SW480 (cell line): Measurements from ENCODE around the gene RFXAP.

ENCODE experiments used
- DNase-seq: peaks from one replicate; pipeline ENCODE4 v3.0.0-alpha.2; 2016; ENCODE audit warnings: low spot score

Gene RFXAP

DNA sequence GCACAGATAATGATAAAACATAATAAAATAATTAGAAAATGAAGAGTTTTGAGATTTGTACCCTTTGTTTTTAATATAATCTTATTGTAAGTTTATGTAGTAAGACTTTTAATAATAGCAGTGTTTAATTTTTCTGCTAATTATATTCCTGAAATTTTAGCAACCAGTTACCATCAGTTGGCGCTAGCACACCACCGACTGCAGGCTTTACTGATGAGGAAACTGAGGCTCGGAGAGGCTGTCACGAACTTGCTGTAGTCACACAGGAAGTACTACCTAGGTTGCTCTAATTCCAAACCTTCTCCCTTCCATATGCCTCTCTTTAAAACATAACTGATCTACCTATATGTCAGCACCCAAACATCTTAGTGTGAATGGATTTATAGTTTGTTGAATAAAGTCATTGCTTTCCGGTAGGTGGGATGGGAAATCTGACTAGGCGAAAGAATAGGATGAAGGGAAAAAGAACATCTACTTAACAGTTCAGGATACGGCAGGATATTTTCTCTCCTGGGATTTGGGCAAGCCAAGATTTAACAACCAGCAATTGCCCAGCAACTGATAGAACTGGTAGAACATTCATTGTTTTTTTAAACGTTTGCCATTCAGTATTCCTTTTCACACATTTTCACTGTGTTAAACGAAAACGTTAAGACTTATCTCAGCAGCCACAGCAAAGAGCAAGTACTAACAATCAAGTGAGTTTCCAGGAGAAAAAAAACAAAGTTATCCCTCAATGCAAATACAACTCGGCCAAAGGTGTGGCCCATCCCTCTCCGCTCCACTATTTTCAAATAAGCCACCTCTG is 822 bp upstream of the RFXAP start:
- peak; percentile 20 for DNase-seq

GRCh38 chr13:36819739-36820090 is 693 bp downstream of the RFXAP start:
- peak; percentile 32 for DNase-seq

GRCh38 chr13:36820222-36820621 is 1.2 kb downstream of the RFXAP start:
- DNase-seq, result peak; percentile 14

DNA sequence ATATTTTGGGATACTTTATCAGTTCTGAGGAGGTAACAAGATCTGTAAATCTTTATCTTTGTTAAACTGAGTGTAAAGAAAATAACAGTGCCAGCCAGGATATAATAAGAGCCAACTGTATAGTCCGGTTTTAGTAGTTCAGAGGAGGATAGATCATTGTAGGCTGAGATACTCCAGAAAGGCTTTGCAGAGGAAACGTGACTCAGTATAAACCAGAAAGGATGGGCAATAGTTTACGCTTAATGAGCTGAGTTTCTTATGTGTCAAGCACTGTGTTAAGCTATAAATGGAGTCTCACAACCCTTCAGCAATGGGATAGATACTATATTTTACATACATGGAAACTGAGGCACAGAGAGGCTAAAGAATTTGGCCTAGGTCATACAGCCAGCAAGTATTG is 3.8 kb downstream of the RFXAP start:
- no peak for DNase-seq

DNA sequence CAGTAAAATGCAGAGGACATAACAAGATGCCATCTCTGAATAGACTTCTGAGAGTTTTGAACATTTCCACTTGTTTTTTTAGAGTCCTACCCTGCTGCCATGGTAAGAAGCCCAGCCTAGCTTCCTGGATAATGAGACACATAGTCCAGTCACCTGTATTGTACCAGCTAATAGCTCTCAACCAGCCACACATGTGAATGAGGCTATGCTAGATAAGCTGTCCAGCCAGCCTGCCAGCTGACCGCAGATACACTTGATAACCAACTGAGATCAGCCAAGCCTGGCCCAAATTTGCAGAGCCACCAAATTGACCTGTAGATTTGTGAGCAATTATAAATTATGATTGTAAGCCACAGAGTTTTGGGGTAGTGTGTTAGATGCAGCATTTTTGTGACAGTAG is 10.7 kb downstream of the RFXAP start:
- DNase-seq, result no peak

DNA sequence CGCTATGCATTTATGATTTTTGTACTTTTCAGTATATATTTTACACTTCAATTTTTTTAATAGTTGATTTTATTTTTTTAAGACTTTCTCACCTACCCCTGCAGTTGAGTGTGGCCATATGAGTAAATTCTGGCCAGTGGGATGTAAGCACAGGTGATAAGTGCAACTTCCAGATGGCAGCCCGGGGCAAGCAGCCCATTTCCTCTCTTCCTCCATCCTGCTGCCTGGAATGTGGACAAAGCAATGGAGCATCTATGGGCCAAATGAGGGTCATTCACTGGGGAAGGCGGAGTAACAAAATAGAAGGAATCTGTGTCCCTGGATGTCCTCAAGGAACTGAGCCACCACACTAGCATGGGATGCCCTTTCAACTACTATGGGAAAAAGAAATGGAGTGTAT is 12.3 kb downstream of the RFXAP start:
- DNase-seq, result no peak

- no peak for DNase-seq
These were observed 15.3 kb downstream of the RFXAP start for GRCh38 chr13:36834299-36834698.

DNA sequence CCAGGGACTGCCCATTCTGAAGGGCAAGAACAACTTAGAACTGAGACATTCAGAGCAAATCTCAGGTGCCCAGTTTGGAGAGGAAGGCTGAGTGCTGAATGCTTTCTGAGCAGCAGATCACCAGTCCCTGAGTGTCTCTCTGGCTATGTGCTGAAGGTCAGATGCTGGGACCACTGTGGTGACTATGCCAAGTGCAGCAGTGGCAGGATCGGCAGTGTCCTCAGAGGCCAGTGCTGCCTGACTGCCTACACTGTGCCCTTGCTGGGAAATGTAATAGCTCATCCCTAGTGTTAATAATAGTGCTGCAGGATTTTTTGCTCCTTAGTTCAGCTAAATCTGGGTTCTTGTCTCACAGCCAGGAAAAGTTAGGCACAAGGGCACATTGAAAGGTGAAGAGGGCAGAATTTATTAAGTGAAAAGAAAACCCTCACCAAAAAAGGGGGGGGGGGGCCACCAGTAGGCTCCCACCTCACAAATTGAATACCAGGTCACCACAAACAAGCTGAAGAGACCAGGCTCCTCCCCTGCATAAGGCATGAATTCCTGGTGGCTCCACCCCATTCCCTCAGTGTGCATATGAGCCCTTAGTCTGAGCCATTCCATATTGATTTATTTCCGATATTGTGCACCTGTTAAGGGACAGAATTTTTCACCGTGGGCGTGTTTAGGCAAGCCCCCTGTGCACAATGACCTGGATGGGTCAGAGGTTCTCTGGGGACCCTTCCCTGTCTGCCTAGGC is 18.5 kb downstream of the RFXAP start:
- no peak for DNase-seq

- DNase-seq, result no peak
These were observed 20.3 kb downstream of the RFXAP start for GRCh38 chr13:36839281-36839680.

GRCh38 chr13:36839981-36840380 is 21.0 kb downstream of the RFXAP start:
- no peak for DNase-seq

DNA sequence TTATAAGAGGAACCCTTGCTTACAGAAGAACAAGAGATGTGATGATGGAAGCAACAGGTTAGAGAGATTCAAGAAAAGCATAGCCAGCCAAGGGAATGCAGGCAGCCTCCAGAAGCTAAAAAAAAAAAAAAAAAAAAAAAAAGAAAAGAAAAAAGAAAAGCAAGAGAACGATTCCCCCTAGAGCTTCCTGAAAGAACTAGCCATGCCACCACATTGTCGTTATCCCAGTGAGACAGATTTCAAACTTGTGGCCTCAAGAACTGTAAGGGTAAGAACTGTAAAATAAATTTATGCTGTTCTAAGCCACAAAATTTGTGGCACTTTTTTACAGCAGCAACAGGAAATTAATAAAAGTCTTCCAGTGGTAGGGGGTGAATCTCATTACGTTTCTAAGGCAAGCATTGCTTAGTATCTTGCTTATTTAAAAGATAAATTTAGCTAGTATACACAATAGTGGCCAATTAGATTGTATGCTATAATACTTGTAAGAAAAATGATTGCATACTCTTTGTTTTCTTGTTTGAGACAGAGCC is 21.8 kb downstream of the RFXAP start:
- DNase-seq, result no peak

DNA sequence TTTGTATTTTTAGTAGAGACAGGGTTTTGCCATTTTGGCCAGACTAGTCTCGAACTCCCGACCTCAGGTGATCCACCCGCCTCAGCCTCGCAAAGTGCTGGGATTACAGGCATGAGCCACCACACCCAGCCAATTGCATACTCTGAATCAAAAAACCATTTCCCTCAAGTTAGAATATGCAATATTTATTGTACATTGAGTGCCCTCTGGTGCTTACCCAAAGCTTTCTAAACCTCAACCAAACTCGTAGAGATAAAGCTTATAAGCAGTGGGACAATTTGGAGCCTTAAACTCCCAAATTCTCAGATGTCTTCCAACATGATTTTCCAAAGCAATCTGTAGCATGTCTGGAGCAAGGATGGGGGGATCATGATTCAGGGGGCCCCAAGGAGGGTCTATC is 22.4 kb downstream of the RFXAP start:
- DNase-seq, result no peak

GRCh38 chr13:36847606-36848005 is 28.6 kb downstream of the RFXAP start:
- DNase-seq, result no peak

GRCh38 chr13:36848199-36848982 is 29.4 kb downstream of the RFXAP start:
- DNase-seq, result no peak

DNA sequence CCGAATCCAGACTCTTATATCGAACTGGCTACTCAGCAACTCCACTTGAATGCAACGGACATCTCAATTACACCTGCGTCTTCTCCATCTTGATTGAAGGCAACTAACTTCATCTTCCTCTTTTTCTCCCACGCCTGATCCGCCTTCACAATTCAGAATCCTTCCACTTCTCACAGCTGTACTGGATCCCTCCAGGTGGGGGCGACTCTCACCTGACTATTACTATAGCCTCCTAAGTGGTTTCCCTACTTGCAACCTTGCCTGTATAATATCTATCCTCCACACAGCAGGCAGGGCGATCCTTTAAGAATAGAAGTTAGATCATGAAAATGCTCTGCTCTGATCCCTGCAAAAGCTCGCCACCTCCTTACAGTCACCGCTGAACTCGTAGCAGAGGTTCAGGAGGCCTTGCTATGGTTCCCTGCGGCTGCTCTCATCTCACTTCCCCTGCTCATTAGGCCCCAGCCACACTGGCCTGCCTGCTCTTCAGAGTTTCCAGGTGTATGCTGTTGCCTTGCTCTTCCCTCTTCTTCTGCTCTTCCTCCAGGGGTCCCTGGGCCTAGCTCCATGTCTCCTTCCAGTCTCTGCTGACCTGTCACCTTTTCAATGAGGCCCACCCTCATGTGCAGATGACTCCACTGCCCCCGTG is 31.9 kb downstream of the RFXAP start:
- DNase-seq, result peak; percentile 8

DNA sequence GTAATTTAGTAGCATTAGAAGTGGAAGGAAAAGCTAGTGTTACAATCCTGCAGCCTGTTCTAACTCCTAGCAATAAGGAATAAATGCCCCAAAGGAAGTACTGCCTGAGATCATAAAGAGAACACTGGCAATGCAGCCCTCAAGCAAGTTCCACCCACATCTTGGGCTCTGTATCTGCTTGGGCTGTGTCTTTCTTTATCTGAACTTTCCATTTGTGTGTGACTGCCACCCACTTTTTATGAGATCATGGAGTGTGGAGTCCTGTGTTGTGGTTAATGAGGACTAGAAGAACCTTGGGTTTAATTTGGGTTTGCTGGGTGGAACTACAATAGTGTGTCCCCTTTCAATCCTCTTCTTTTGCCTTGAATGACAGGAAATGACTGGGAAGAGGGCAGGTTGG is 38.2 kb downstream of the RFXAP start:
- DNase-seq, result no peak

GRCh38 chr13:36858290-36858689 is 39.3 kb downstream of the RFXAP start:
- peak; percentile 70 for DNase-seq

DNA sequence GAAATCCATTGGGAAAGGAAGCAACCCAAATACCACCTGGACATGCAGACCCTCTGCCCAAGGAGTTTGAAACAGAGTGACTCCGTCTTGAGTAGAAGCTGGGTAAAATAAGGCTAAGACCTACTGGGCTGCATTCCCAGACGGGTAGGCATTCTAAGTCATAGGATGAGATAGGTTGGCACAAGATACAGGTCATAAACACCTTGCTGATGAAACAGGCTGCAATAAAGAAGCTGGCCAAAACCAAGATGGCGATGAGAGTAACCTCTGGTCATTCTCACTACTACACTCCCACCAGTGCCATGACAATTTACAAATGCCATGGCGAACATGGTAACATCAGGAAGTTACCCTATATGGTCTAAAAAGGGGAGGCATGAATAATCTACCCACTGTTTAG is 40.2 kb downstream of the RFXAP start:
- no peak for DNase-seq

GRCh38 chr13:36862002-36862685 is 43.1 kb downstream of the RFXAP start:
- no peak for DNase-seq

GRCh38 chr13:36862722-36863121 is 43.7 kb downstream of the RFXAP start:
- no peak for DNase-seq

GRCh38 chr13:36865265-36865664 is 46.2 kb downstream of the RFXAP start:
- DNase-seq, result no peak

DNA sequence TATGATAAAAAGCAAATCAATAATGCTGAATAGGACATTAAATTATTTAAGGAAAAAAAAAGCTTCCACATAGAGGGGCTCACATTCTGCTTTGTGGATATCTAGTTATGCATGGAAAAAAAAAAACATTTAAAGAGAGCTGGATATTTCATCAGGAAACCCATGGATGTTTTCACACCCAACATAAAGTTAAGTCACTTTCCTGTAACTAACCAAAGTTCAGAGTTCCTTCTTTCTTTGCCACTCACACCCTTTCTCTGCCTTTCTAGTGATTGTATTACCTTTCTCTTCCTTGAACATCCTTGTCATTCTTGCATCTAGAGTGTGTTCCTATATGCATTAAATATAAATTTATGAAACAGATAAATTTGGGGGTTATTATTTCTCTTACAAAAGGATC is 47.2 kb downstream of the RFXAP start:
- no peak for DNase-seq
